CD4-positive, alpha-beta T cell treated with Interleukin-4 for 1 hour (primary cell): ENCODE results near the gene COL15A1.

Experiments
- DNase-seq, 2 donors: peaks; one replicate each; pipeline ENCODE4 v3.0.0-alpha.2; 2020 to 2022

Gene COL15A1

GRCh38 chr9:99040911-99041582, 97.3 kb downstream of the COL15A1 start:
- peak in 1 of 2 donors; percentile 27 for DNase-seq

GRCh38 chr9:99041618-99042017, 97.9 kb downstream of the COL15A1 start:
- DNase-seq: no peak

- no peak for DNase-seq
These were observed 98.9 kb downstream of the COL15A1 start for GRCh38 chr9:99042620-99043019.

GRCh38 chr9:99044827-99045226, 101.1 kb downstream of the COL15A1 start:
- no peak for DNase-seq

- DNase-seq: no peak
These were observed 102.4 kb downstream of the COL15A1 start for GRCh38 chr9:99046068-99046467.

GRCh38 chr9:99046542-99047071, 102.9 kb downstream of the COL15A1 start:
- DNase-seq: no peak

GRCh38 chr9:99049228-99049627, 105.5 kb downstream of the COL15A1 start:
- no peak for DNase-seq

- DNase-seq: no peak
These were observed 105.9 kb downstream of the COL15A1 start for GRCh38 chr9:99049641-99050040.

GRCh38 chr9:99050292-99050911, 106.7 kb downstream of the COL15A1 start:
- DNase-seq: no peak

GRCh38 chr9:99050924-99051323, 107.2 kb downstream of the COL15A1 start:
- no peak for DNase-seq

GRCh38 chr9:99051406-99051805, 107.7 kb downstream of the COL15A1 start:
- DNase-seq: no peak

- DNase-seq: no peak
These were observed 108.1 kb downstream of the COL15A1 start for GRCh38 chr9:99051851-99052250.

- DNase-seq: peak in 1 of 2 donors; percentile 8
These were observed 109.4 kb downstream of the COL15A1 start for GRCh38 chr9:99052815-99053715.

GRCh38 chr9:99054581-99054980, 110.9 kb downstream of the COL15A1 start:
- DNase-seq: no peak

GRCh38 chr9:99055384-99055783, 111.7 kb downstream of the COL15A1 start:
- no peak for DNase-seq

- DNase-seq: no peak
These were observed 112.5 kb downstream of the COL15A1 start for GRCh38 chr9:99056186-99056585.

- DNase-seq: peak in 1 of 2 donors; percentile 44
These were observed 113.4 kb downstream of the COL15A1 start for GRCh38 chr9:99056886-99057664.

GRCh38 chr9:99057665-99058625, 114.2 kb downstream of the COL15A1 start:
- peak; percentile 70 to 74 for DNase-seq

GRCh38 chr9:99058964-99059921, 115.5 kb downstream of the COL15A1 start:
- DNase-seq: peak; percentile 37 to 64

- no peak for DNase-seq
These were observed 116.9 kb downstream of the COL15A1 start for GRCh38 chr9:99060621-99061020.
